Measurements from ENCODE around the gene RASGRF2. TPM values are rescaled to one million over a fixed set of nuclear protein-coding genes. Genes with fewer than 3 reads are reported as not detected.

RASGRF2 gene
- total RNA-seq, 1 experiment from 2014 or later: 0.48 TPM

GRCh38 chr5:80988419-80988935 lies 28.3 kb downstream of the RASGRF2 start:
- CTCF ChIA-PET: no interaction called here
- TF ChIP-seq CTCF (conservative IDR thresholded peaks at IDR 0.05) (no peak), EZH2 (IDR thresholded peaks at IDR 0.05; ENCODE audit: low read depth) (no peak)
- Histone ChIP-seq H3K36me3 (ENCODE audit: low read depth) (no peaks in the 10 kb centered on the region), H3K79me2 (ENCODE audit: low read depth) (no peaks in the 10 kb centered on the region), H4K20me1 (ENCODE audit: insufficient read depth) (no peaks in the 10 kb centered on the region), H3K27me3 (ENCODE audit: insufficient read depth, low read depth) (no peaks in the 10 kb centered on the region), H3K9me3 (ENCODE audit: insufficient read depth, low read depth) (no peaks in the 10 kb centered on the region), H3K27ac (no peak overlapping the region), H3K4me3 (no peak overlapping the region), H3K4me2 (no peak overlapping the region), H3K4me1 (replicated peaks; ENCODE audit: insufficient read depth) (peaks cover 27% of the 10 kb centered on the region), H2AFZ (no peak overlapping the region), H3F3A (ENCODE audit: insufficient read depth, low read depth) (peaks cover 23% of the 10 kb centered on the region), H3K9me2 (ENCODE audit: insufficient read depth) (no peaks in the 10 kb centered on the region)
- intact Hi-C loops (cut with micrococcal nuclease; ENCODE audit: unreplicated experiment): no loop called here
- BruUV-seq (replicated peaks): no TSS peak
- DNase-seq: peak in 1 of 2 experiments; percentile 55
- POLR2A ChIA-PET (ENCODE audit: unreplicated experiment): no interaction called here

- H3K4me1 ChIP-seq (replicated peaks; ENCODE audit: insufficient read depth): peaks cover 27% of the 10 kb centered on the region
- no peak overlapping the region for H3K4me3 ChIP-seq
- no peaks in the 10 kb centered on the region for H3K79me2 ChIP-seq (ENCODE audit: low read depth)
- no peaks in the 10 kb centered on the region for H4K20me1 ChIP-seq (ENCODE audit: insufficient read depth)
- H3K4me2 ChIP-seq: peak overlapping the region; percentile 52
- H3K9me3 ChIP-seq (ENCODE audit: insufficient read depth, low read depth): no peaks in the 10 kb centered on the region
- TF ChIP-seq CTCF (conservative IDR thresholded peaks at IDR 0.05): no peak
- TF ChIP-seq EZH2 (IDR thresholded peaks at IDR 0.05; ENCODE audit: low read depth): no peak
- peaks cover 23% of the 10 kb centered on the region for H3F3A ChIP-seq (ENCODE audit: insufficient read depth, low read depth)
- no peaks in the 10 kb centered on the region for H3K27me3 ChIP-seq (ENCODE audit: insufficient read depth, low read depth)
- CTCF ChIA-PET: interaction anchor here (0.6 kb wide), 1 partner anchor 18 kb away, joined by 9 read pairs; no protein-coding TSS in a partner anchor
- intact Hi-C loops (cut with micrococcal nuclease; ENCODE audit: unreplicated experiment): no loop called here
- H3K9me2 ChIP-seq (ENCODE audit: insufficient read depth): no peaks in the 10 kb centered on the region
- no peak for DNase-seq
- no peak overlapping the region for H2AFZ ChIP-seq
- POLR2A ChIA-PET (ENCODE audit: unreplicated experiment): no interaction called here
- peak overlapping the region; percentile 57 for H3K27ac ChIP-seq
- BruUV-seq (replicated peaks): no TSS peak
- no peaks in the 10 kb centered on the region for H3K36me3 ChIP-seq (ENCODE audit: low read depth)
Measured at GRCh38 chr5:80989883-80990282, 29.7 kb downstream of the RASGRF2 start.

- H3F3A ChIP-seq (ENCODE audit: insufficient read depth, low read depth): peaks cover 23% of the 10 kb centered on the region
- ChIA-PET POLR2A (ENCODE audit: unreplicated experiment) (interaction anchor here (0.5 kb wide), 1 partner anchor 11 kb away, joined by 7 read pairs; no protein-coding TSS in a partner anchor), CTCF (no interaction called here)
- H3K79me2 ChIP-seq (ENCODE audit: low read depth): no peaks in the 10 kb centered on the region
- H3K4me2 ChIP-seq: peak overlapping the region; percentile 52
- no peaks in the 10 kb centered on the region for H3K27me3 ChIP-seq (ENCODE audit: insufficient read depth, low read depth)
- H3K4me1 ChIP-seq (replicated peaks; ENCODE audit: insufficient read depth): peaks cover 27% of the 10 kb centered on the region
- H3K9me3 ChIP-seq (ENCODE audit: insufficient read depth, low read depth): no peaks in the 10 kb centered on the region
- H2AFZ ChIP-seq: no peak overlapping the region
- no peak overlapping the region for H3K4me3 ChIP-seq
- H3K36me3 ChIP-seq (ENCODE audit: low read depth): no peaks in the 10 kb centered on the region
- TF ChIP-seq EZH2 (IDR thresholded peaks at IDR 0.05; ENCODE audit: low read depth): no peak
- TF ChIP-seq CTCF (conservative IDR thresholded peaks at IDR 0.05): no peak
- H4K20me1 ChIP-seq (ENCODE audit: insufficient read depth): no peaks in the 10 kb centered on the region
- H3K27ac ChIP-seq: peak overlapping the region; percentile 57
- no TSS peak for BruUV-seq (replicated peaks)
- no peaks in the 10 kb centered on the region for H3K9me2 ChIP-seq (ENCODE audit: insufficient read depth)
- intact Hi-C loops (cut with micrococcal nuclease; ENCODE audit: unreplicated experiment): no loop called here
- peak in 1 of 2 experiments; percentile 12 for DNase-seq
Measured at GRCh38 chr5:80990527-80990926, 30.4 kb downstream of the RASGRF2 start.
